SK-N-SH treated with all-trans-retinoic acid at 6 μM for 48 hours (cell line): ENCODE data around the gene PLEKHJ1.

Source experiments
- BACH2 ChIP-seq: fragments of 250-450 bp; sonication (Bioruptor Pico); IDR thresholded peaks from 2 replicates; pipeline ENCODE4 v1.9.0; 2021; ENCODE audit warnings: mild to moderate bottlenecking, borderline replicate concordance
- CREB5 ChIP-seq: fragments of 250-450 bp; sonication (Bioruptor Pico); IDR thresholded peaks from 2 replicates; pipeline ENCODE4 v1.5.1; 2020; ENCODE audit warnings: low read depth, mild to moderate bottlenecking, moderate library complexity
- ESRRG ChIP-seq: fragments of 250-450 bp; sonication (Bioruptor Pico); IDR thresholded peaks from 2 replicates; pipeline ENCODE4 v1.6.1; 2021; ENCODE audit warnings: mild to moderate bottlenecking
- ISL1 ChIP-seq: fragments of 250-450 bp; sonication (Bioruptor Pico); IDR thresholded peaks from 2 replicates; pipeline ENCODE4 v2.1.2; 2022; ENCODE audit warnings: mild to moderate bottlenecking, moderate library complexity
- OSR1 ChIP-seq: fragments of 250-450 bp; sonication (Bioruptor Pico); IDR thresholded peaks from 2 replicates; pipeline ENCODE4 v1.8.0; 2022; ENCODE audit warnings: moderate library complexity, mild to moderate bottlenecking, inconsistent platforms
- PPARA ChIP-seq: fragments of 250-450 bp; sonication (Bioruptor Pico); IDR thresholded peaks from 2 replicates; pipeline ENCODE4 v1.5.0; 2020; ENCODE audit warnings: mild to moderate bottlenecking, borderline replicate concordance
- RARB ChIP-seq: fragments of 250-450 bp; sonication (Bioruptor Pico); IDR thresholded peaks from 2 replicates; pipeline ENCODE4 v1.8.0; 2021; ENCODE audit warnings: mild to moderate bottlenecking, moderate library complexity
- TCF4 ChIP-seq: fragments of 250-450 bp; sonication (Bioruptor Pico); IDR thresholded peaks from 2 replicates; pipeline ENCODE4 v1.8.0; 2021; ENCODE audit warnings: mild to moderate bottlenecking, moderate library complexity, borderline replicate concordance
- ZFP30 ChIP-seq: fragments of 450-650 bp; formaldehyde crosslinking; IDR thresholded peaks from 2 replicates; pipeline ENCODE4 v1.5.0; 2022; ENCODE audit warnings: mild to moderate bottlenecking, moderate library complexity
- ZNF70 ChIP-seq: fragments of 450-650 bp; formaldehyde crosslinking; IDR thresholded peaks from 2 replicates; pipeline ENCODE4 v1.5.0; 2020; ENCODE audit warnings: mild to moderate bottlenecking, moderate library complexity
- ZNF8 ChIP-seq: fragments of 450-650 bp; formaldehyde crosslinking; IDR thresholded peaks from 2 replicates; pipeline ENCODE4 v1.5.0; 2020; ENCODE audit warnings: mild to moderate bottlenecking, moderate library complexity
- TF ChIP-seq, protein P1 (sequence below): fragments of 250-450 bp; sonication (Bioruptor Pico); IDR thresholded peaks from 2 replicates; pipeline ENCODE4 v1.8.0; 2020; ENCODE audit warnings: mild to moderate bottlenecking, moderate library complexity, borderline replicate concordance
- TF ChIP-seq, protein P2 (sequence below): fragments of 250-450 bp; sonication (Bioruptor Pico); IDR thresholded peaks from 2 replicates; pipeline ENCODE4 v1.5.1; 2021; ENCODE audit warnings: mild to moderate bottlenecking, moderate library complexity

- TF ChIP-seq ZNF8 (CRISPR knock-in tag) (no peak), BACH2 (CRISPR knock-in tag) (no peak), ESRRG (CRISPR knock-in tag) (no peak), ISL1 (no peak), CREB5 (CRISPR knock-in tag) (no peak), OSR1 (no peak), PPARA (CRISPR knock-in tag) (no peak), ZFP30 (no peak), ZNF70 (no peak), RARB (no peak), TCF4 (no peak)
- TF ChIP-seq, protein P1, sequence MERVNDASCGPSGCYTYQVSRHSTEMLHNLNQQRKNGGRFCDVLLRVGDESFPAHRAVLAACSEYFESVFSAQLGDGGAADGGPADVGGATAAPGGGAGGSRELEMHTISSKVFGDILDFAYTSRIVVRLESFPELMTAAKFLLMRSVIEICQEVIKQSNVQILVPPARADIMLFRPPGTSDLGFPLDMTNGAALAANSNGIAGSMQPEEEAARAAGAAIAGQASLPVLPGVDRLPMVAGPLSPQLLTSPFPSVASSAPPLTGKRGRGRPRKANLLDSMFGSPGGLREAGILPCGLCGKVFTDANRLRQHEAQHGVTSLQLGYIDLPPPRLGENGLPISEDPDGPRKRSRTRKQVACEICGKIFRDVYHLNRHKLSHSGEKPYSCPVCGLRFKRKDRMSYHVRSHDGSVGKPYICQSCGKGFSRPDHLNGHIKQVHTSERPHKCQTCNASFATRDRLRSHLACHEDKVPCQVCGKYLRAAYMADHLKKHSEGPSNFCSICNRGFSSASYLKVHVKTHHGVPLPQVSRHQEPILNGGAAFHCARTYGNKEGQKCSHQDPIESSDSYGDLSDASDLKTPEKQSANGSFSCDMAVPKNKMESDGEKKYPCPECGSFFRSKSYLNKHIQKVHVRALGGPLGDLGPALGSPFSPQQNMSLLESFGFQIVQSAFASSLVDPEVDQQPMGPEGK: no peak
- TF ChIP-seq, protein P2, sequence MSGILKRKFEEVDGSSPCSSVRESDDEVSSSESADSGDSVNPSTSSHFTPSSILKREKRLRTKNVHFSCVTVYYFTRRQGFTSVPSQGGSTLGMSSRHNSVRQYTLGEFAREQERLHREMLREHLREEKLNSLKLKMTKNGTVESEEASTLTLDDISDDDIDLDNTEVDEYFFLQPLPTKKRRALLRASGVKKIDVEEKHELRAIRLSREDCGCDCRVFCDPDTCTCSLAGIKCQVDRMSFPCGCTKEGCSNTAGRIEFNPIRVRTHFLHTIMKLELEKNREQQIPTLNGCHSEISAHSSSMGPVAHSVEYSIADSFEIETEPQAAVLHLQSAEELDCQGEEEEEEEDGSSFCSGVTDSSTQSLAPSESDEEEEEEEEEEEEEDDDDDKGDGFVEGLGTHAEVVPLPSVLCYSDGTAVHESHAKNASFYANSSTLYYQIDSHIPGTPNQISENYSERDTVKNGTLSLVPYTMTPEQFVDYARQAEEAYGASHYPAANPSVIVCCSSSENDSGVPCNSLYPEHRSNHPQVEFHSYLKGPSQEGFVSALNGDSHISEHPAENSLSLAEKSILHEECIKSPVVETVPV (CRISPR knock-in tag): no peak
These were observed 16.6 kb upstream of the PLEKHJ1 start for GRCh38 chr19:2252797-2253105.
